ENCODE data around the gene WDR27. TPM values are rescaled to one million over a fixed set of nuclear protein-coding genes. Genes with fewer than 3 reads are reported as not detected.

WDR27 gene
- total RNA-seq, 3 donors from 2014 or later (not counting 1 experiment from before 2014, with no cell fraction given): 12.7 to 31.0 (median 25.3) TPM

GRCh38 chr6:169643521-169643920, 58.3 kb downstream of the WDR27 start:
- H3K36me3 ChIP-seq (ENCODE audit: control insufficient read depth, insufficient read depth, low read length): no peaks in the 10 kb centered on the region
- intact Hi-C loops (cut with micrococcal nuclease): no loop called here
- no peaks in the 10 kb centered on the region for H3K9me3 Mint-ChIP-seq
- H3K4me3 Mint-ChIP-seq: no peak overlapping the region
- H3K36me3 Mint-ChIP-seq: no peaks in the 10 kb centered on the region
- H3K27me3 ChIP-seq (ENCODE audit: control insufficient read depth, insufficient read depth, low read length): no peaks in the 10 kb centered on the region
- H3K4me1 ChIP-seq (ENCODE audit: control insufficient read depth, insufficient read depth, low read length): no peaks in the 10 kb centered on the region
- H3K27me3 Mint-ChIP-seq (ENCODE audit: low read depth in 2 of 2): no peaks in the 10 kb centered on the region
- WGBS (ENCODE audit: insufficient coverage): 71% methylated on average over 1 of the region's 1 CpG
- DNase-seq (no peak), ATAC-seq (no peak)
- no peak overlapping the region for H3K27ac Mint-ChIP-seq
- H3K4me3 ChIP-seq (ENCODE audit: low read length): no peak overlapping the region
- H3K4me1 Mint-ChIP-seq: no peaks in the 10 kb centered on the region
- no peak for TF ChIP-seq CTCF (IDR thresholded peaks at IDR 0.05)
- H3K9me3 ChIP-seq (ENCODE audit: control insufficient read depth, insufficient read depth, low read length): no peaks in the 10 kb centered on the region
- H3K27ac ChIP-seq (ENCODE audit: low read length): no peak overlapping the region

- Histone ChIP-seq H3K27me3 (ENCODE audit: control insufficient read depth, insufficient read depth, low read length) (no peaks in the 10 kb centered on the region), H3K4me3 (ENCODE audit: low read length) (no peak overlapping the region), H3K9me3 (ENCODE audit: control insufficient read depth, insufficient read depth, low read length) (no peaks in the 10 kb centered on the region), H3K36me3 (ENCODE audit: control insufficient read depth, insufficient read depth, low read length) (peaks cover 1% of the 10 kb centered on the region), H3K27ac (ENCODE audit: low read length) (no peak overlapping the region), H3K4me1 (ENCODE audit: control insufficient read depth, insufficient read depth, low read length) (no peaks in the 10 kb centered on the region)
- no peak for ATAC-seq
- Mint-ChIP-seq H3K9me3 (no peaks in the 10 kb centered on the region), H3K27me3 (ENCODE audit: low read depth in 2 of 2) (no peaks in the 10 kb centered on the region), H3K4me3 (no peak overlapping the region), H3K27ac (no peak overlapping the region), H3K4me1 (no peaks in the 10 kb centered on the region), H3K36me3 (no peaks in the 10 kb centered on the region)
- WGBS (ENCODE audit: insufficient coverage): 97% methylated on average over 15 of the region's 15 CpGs
- no peak for TF ChIP-seq CTCF (IDR thresholded peaks at IDR 0.05)
- DNase-seq: no peak
- intact Hi-C loops (cut with micrococcal nuclease): no loop called here
These were observed 59.4 kb downstream of the WDR27 start for GRCh38 chr6:169642455-169642854.

GRCh38 chr6:169641461-169642085, 60.3 kb downstream of the WDR27 start:
- no peak overlapping the region for H3K4me3 Mint-ChIP-seq
- Histone ChIP-seq H3K9me3 (ENCODE audit: control insufficient read depth, insufficient read depth, low read length) (no peaks in the 10 kb centered on the region), H3K36me3 (ENCODE audit: control insufficient read depth, insufficient read depth, low read length) (peaks cover 3% of the 10 kb centered on the region), H3K4me1 (ENCODE audit: control insufficient read depth, insufficient read depth, low read length) (no peaks in the 10 kb centered on the region), H3K27me3 (ENCODE audit: control insufficient read depth, insufficient read depth, low read length) (no peaks in the 10 kb centered on the region), H3K27ac (ENCODE audit: low read length) (no peak overlapping the region), H3K4me3 (ENCODE audit: low read length) (no peak overlapping the region)
- WGBS (ENCODE audit: insufficient coverage): 96% methylated on average over 28 of the region's 28 CpGs
- intact Hi-C loops (cut with micrococcal nuclease): no loop called here
- H3K27ac Mint-ChIP-seq: no peak overlapping the region
- no peaks in the 10 kb centered on the region for H3K36me3 Mint-ChIP-seq
- no peak for TF ChIP-seq CTCF (IDR thresholded peaks at IDR 0.05)
- no peaks in the 10 kb centered on the region for H3K9me3 Mint-ChIP-seq
- H3K27me3 Mint-ChIP-seq (ENCODE audit: low read depth in 2 of 2): no peaks in the 10 kb centered on the region
- H3K4me1 Mint-ChIP-seq: no peaks in the 10 kb centered on the region
- ATAC-seq: no peak
- no peak for DNase-seq

GRCh38 chr6:169640983-169641382, 60.8 kb downstream of the WDR27 start:
- Histone ChIP-seq H3K27ac (ENCODE audit: low read length) (no peak overlapping the region), H3K36me3 (ENCODE audit: control insufficient read depth, insufficient read depth, low read length) (peaks cover 3% of the 10 kb centered on the region), H3K9me3 (ENCODE audit: control insufficient read depth, insufficient read depth, low read length) (no peaks in the 10 kb centered on the region), H3K27me3 (ENCODE audit: control insufficient read depth, insufficient read depth, low read length) (no peaks in the 10 kb centered on the region), H3K4me1 (ENCODE audit: control insufficient read depth, insufficient read depth, low read length) (no peaks in the 10 kb centered on the region), H3K4me3 (ENCODE audit: low read length) (no peak overlapping the region)
- no peaks in the 10 kb centered on the region for H3K36me3 Mint-ChIP-seq
- no peak for TF ChIP-seq CTCF (IDR thresholded peaks at IDR 0.05)
- H3K4me3 Mint-ChIP-seq: no peak overlapping the region
- H3K4me1 Mint-ChIP-seq: no peaks in the 10 kb centered on the region
- DNase-seq: no peak
- no peaks in the 10 kb centered on the region for H3K27me3 Mint-ChIP-seq (ENCODE audit: low read depth in 2 of 2)
- no peaks in the 10 kb centered on the region for H3K9me3 Mint-ChIP-seq
- H3K27ac Mint-ChIP-seq: no peak overlapping the region
- intact Hi-C loops (cut with micrococcal nuclease): no loop called here
- 95% methylated on average over 18 of the region's 18 CpGs for WGBS (ENCODE audit: insufficient coverage)
- no peak for ATAC-seq

Data from natural killer cell (primary cell).